GM19467 (cell line): ENCODE measurements around the gene SUPV3L1.

Experiments
- ATAC-seq: cut with Tn5 transposase; IDR thresholded peaks from one replicate; pipeline ENCODE4 v1.9.1; 2021; ENCODE audit warnings: mild to moderate bottlenecking, moderate library complexity; ENCODE audit not compliant: unreplicated experiment

SUPV3L1 gene

GRCh38 chr10:69201045-69201444, 21.0 kb downstream of the SUPV3L1 start:
- no peak for ATAC-seq

GRCh38 chr10:69202332-69202731, 22.3 kb downstream of the SUPV3L1 start:
- no peak for ATAC-seq

- ATAC-seq = no peak
Observed at GRCh38 chr10:69208761-69209160, 28.7 kb downstream of the SUPV3L1 start.

- no peak for ATAC-seq
Observed at GRCh38 chr10:69209787-69210484, 29.9 kb downstream of the SUPV3L1 start.

GRCh38 chr10:69211104-69211503, 31.1 kb downstream of the SUPV3L1 start:
- ATAC-seq = no peak

GRCh38 chr10:69211524-69211923, 31.5 kb downstream of the SUPV3L1 start:
- no peak for ATAC-seq

- no peak for ATAC-seq
Observed at GRCh38 chr10:69213591-69214311, 33.7 kb downstream of the SUPV3L1 start.

- ATAC-seq = no peak
Observed at GRCh38 chr10:69214666-69215131, 34.7 kb downstream of the SUPV3L1 start.

GRCh38 chr10:69215405-69216171, 35.6 kb downstream of the SUPV3L1 start:
- ATAC-seq = no peak

GRCh38 chr10:69216577-69217118, 36.6 kb downstream of the SUPV3L1 start:
- ATAC-seq = no peak

GRCh38 chr10:69217119-69217754, 37.2 kb downstream of the SUPV3L1 start:
- ATAC-seq = no peak

- ATAC-seq = no peak
Observed at GRCh38 chr10:69218831-69219230, 38.8 kb downstream of the SUPV3L1 start.

- ATAC-seq = no peak
Observed at GRCh38 chr10:69220041-69220451, 40.0 kb downstream of the SUPV3L1 start, which contains the start of gene HKDC1. Gene HKDC1, plus strand, starts transcription at chr10:69220332. Its CDS starts 104 bp downstream, at chr10:69220436.

GRCh38 chr10:69220507-69220906, 40.5 kb downstream of the SUPV3L1 start:
- no peak for ATAC-seq

- peak; percentile 91 for ATAC-seq
Observed at GRCh38 chr10:69222157-69223027, 42.4 kb downstream of the SUPV3L1 start.

GRCh38 chr10:69223028-69223342, 43.0 kb downstream of the SUPV3L1 start:
- peak; percentile 2 for ATAC-seq

- ATAC-seq = no peak
Observed at GRCh38 chr10:69224862-69225657, 45.0 kb downstream of the SUPV3L1 start.

GRCh38 chr10:69225681-69226080, 45.6 kb downstream of the SUPV3L1 start:
- no peak for ATAC-seq

GRCh38 chr10:69226919-69227450, 47.0 kb downstream of the SUPV3L1 start:
- no peak for ATAC-seq
